Lower lobe of right lung (tissue), 2 donors: Measurements from ENCODE around the gene CTNNBL1. TPM values are rescaled to one million over a fixed set of nuclear protein-coding genes. Genes with fewer than 3 reads are reported as not detected.

Source experiments
- ATAC-seq, 2 donors: fragments of 200-7000 bp; cut with Tn5 transposase; one replicate each; pipeline ENCODE4 v1.9.1; 2020 to 2022; ENCODE audit warnings: mild to moderate bottlenecking in 2 of 2, moderate library complexity in 2 of 2
- DNase-seq: peaks from one replicate; pipeline ENCODE4 v3.0.0-alpha.2; 2020
- H3K27ac ChIP-seq: fragments of 200-600 bp; one replicate; pipeline ENCODE4 v1.8.0; 2022
- H3K27me3 ChIP-seq: fragments of 200-600 bp; one replicate; pipeline ENCODE4 v1.8.0; 2022; ENCODE audit warnings: low read depth
- H3K36me3 ChIP-seq: fragments of 200-600 bp; one replicate; pipeline ENCODE4 v1.8.0; 2022; ENCODE audit warnings: mild to moderate bottlenecking
- H3K4me1 ChIP-seq: fragments of 200-600 bp; one replicate; pipeline ENCODE4 v1.8.0; 2022
- H3K4me3 ChIP-seq: fragments of 200-600 bp; one replicate; pipeline ENCODE4 v1.8.0; 2022; ENCODE audit warnings: mild to moderate bottlenecking
- H3K9me3 ChIP-seq: fragments of 200-600 bp; one replicate; pipeline ENCODE4 v1.8.0; 2022
- intact Hi-C: fragments of 100-400 bp; cut with DNase I; formaldehyde crosslinking; loops from one replicate; pipeline ENCODE4 v1.11.0; 2022
- total RNA-seq: library from RNA; stranded (reverse); fragmentation: NEBNext Ultra II Directional; extraction: Animal tissue kit (Norgen Biotek cat#: 25700); gene quantifications from one replicate; pipeline ENCODE4 v1.2.1, GENCODE V29; 2021
- TF ChIP-seq, protein P1 (sequence below): fragments of 200-600 bp; IDR thresholded peaks from one replicate; pipeline ENCODE4 v1.8.0; 2022; ENCODE audit warnings: antibody characterized with exemption, mild to moderate bottlenecking
- donor health status: DM: no; HTN: yes; CAD: no; lungs with severe emphysema.

Gene CTNNBL1
- total RNA-seq, 1 donor from 2014 or later: 52.3 TPM

DNA sequence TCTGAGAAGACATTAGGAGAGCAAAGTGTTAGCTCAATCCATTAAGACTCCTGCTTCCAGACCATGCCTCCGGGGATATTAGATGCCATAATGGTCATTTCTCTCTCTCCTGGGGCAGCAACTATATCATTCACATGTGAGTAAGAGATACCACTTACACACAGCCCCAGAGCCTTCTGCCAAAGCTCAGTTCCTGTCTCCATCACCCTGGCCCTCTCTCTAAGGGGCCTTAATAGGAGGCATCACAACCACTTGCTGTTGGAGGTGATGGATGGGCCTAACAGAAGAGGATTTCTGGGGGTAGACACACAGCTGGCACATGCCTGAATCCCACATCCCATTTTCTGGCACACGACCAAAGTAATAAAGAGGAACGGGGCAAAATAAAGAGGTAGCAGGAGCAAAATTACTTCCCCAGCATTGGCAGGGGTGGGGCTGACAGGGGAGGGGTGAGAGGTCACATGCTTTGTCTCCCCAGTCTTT is 175.1 kb downstream of the CTNNBL1 start:
- peaks cover 79% of the 10 kb centered on the region for H3K36me3 ChIP-seq
- no peaks in the 10 kb centered on the region for H3K4me1 ChIP-seq
- ATAC-seq (no peak), DNase-seq (no peak)
- no peak overlapping the region for H3K27ac ChIP-seq
- intact Hi-C loops: no loop called here
- no peaks in the 10 kb centered on the region for H3K27me3 ChIP-seq
- H3K9me3 ChIP-seq: no peaks in the 10 kb centered on the region
- TF ChIP-seq, protein P1, sequence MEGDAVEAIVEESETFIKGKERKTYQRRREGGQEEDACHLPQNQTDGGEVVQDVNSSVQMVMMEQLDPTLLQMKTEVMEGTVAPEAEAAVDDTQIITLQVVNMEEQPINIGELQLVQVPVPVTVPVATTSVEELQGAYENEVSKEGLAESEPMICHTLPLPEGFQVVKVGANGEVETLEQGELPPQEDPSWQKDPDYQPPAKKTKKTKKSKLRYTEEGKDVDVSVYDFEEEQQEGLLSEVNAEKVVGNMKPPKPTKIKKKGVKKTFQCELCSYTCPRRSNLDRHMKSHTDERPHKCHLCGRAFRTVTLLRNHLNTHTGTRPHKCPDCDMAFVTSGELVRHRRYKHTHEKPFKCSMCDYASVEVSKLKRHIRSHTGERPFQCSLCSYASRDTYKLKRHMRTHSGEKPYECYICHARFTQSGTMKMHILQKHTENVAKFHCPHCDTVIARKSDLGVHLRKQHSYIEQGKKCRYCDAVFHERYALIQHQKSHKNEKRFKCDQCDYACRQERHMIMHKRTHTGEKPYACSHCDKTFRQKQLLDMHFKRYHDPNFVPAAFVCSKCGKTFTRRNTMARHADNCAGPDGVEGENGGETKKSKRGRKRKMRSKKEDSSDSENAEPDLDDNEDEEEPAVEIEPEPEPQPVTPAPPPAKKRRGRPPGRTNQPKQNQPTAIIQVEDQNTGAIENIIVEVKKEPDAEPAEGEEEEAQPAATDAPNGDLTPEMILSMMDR: no peak
- no peak overlapping the region for H3K4me3 ChIP-seq

DNA sequence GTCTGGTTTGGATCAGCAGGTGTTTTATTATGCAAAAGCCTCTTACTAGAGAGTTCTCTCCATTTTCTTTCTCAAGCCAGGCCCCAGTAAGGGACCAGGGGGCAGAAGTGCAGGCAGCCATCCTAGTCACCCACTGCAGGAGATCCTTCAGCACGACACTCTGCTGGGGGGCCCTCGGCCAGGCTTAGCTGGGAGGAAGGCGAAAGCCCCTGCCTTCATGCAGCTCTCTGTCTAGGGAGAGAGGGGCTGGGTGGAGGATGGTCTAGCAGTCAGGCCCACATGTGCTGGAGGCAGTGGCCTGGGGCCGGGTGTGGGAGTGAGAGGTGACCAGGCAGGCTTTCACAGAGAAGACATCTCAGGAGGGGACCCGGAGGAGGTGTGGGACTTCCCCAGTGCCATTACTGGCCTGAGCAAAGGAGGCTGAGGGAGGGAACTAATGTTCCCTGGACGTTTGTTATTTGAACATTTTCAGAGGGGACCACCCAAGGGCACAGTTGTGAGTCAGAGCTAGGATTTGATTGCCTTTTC is 175.6 kb downstream of the CTNNBL1 start:
- Histone ChIP-seq H3K36me3 (peaks cover 84% of the 10 kb centered on the region), H3K27ac (no peak overlapping the region)
- TF ChIP-seq, protein P1: no peak

DNA sequence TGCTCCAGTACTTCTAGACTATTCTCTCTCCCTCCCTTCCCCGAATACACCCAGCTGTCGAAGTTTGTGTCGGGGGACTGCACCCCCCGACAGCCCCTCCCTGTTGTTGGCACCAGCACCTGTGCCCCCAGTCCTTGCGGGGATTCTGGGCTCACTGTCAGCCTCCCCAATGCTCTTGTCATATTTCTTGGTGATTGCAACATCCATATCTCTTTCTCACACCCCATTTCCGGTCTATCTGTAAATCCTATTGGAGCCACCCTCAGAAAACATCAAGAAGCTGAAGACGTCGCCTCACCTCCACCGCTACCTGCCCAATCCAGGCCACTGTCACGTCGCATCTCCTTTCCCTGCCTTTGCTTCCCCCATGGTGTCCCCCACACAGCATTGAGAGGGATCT is 176.5 kb downstream of the CTNNBL1 start:
- ATAC-seq (no peak), DNase-seq (no peak)
- no peaks in the 10 kb centered on the region for H3K27me3 ChIP-seq
- TF ChIP-seq, protein P1: no peak
- H3K36me3 ChIP-seq: peaks cover 80% of the 10 kb centered on the region
- H3K4me3 ChIP-seq: no peak overlapping the region
- no peak overlapping the region for H3K27ac ChIP-seq
- H3K4me1 ChIP-seq: no peaks in the 10 kb centered on the region
- no peaks in the 10 kb centered on the region for H3K9me3 ChIP-seq
- intact Hi-C loops: no loop called here

More for the DNA sequence above, 175.6 kb downstream of the CTNNBL1 start:
- Histone ChIP-seq H3K9me3 (no peaks in the 10 kb centered on the region), H3K27me3 (no peaks in the 10 kb centered on the region), H3K4me3 (no peak overlapping the region), H3K4me1 (no peaks in the 10 kb centered on the region)
- ATAC-seq (no peak), DNase-seq (no peak)
- intact Hi-C loops: no loop called here

DNA sequence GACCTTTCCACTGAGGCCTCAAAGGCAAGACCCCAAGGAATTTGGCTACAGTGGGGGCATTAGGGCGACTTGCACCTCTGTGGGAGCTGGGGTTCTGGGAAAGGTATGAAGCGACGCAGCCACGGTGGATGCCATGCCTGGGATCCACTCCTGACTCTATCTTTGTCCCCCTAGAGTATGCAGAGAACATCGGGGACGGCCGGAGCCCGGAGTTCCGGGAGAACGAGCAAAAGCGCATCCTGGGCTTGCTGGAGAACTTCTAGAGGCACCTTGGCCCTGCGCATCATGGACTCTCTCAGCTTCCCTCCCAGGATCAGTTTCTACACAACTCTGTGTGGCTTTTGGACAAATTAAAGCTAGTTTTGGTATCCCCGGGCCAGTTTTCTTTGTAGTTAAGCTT is 177.9 kb downstream of the CTNNBL1 start:
- intact Hi-C loops: no loop called here
- no peak for ATAC-seq
- Histone ChIP-seq H3K4me1 (no peaks in the 10 kb centered on the region), H3K4me3 (no peak overlapping the region), H3K9me3 (no peaks in the 10 kb centered on the region), H3K27ac (no peak overlapping the region), H3K36me3 (peaks cover 65% of the 10 kb centered on the region), H3K27me3 (no peaks in the 10 kb centered on the region)
- TF ChIP-seq, protein P1: no peak
- DNase-seq: no peak

DNA sequence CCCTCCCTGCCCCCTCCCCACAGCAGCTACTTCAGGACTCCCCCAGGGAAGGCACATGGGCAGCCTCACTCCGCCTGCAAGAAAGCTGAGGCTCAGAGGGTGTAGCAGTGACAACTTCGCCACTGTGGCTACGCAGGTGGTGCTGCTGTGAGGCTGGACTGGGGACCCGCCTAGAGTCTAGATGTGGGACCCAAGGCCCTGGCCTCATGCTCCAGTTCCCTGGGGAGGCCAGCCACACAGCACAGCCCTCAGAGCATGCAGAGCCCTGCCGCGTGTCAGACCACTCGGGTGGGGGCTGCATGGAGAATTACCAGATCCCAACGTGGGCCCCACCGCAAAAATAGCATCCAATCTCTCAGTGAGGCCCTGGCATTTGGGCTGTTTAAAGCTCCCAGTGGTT is 178.3 kb downstream of the CTNNBL1 start:
- no peak overlapping the region for H3K4me3 ChIP-seq
- H3K36me3 ChIP-seq: peaks cover 61% of the 10 kb centered on the region
- H3K4me1 ChIP-seq: no peaks in the 10 kb centered on the region
- H3K9me3 ChIP-seq: no peaks in the 10 kb centered on the region
- ATAC-seq (no peak), DNase-seq (no peak)
- no peak overlapping the region for H3K27ac ChIP-seq
- H3K27me3 ChIP-seq: no peaks in the 10 kb centered on the region
- intact Hi-C loops: no loop called here
- TF ChIP-seq, protein P1: no peak
